Stimulated activated CD8-positive, alpha-beta memory T cell treated with anti-CD3 and anti-CD28 coated beads, Interleukin-15, amount 100 ng/mL, for 1 hour (primary cell): ENCODE results near the gene HIGD1B.
"Not testable (repeated sequence)": the region's sequence is repeated elsewhere in the genome, so short reads cannot be mapped to it uniquely, and the experiment has no call there.

Source experiments
- DNase-seq: peaks from one replicate; pipeline ENCODE4 v3.0.0-alpha.2; 2020; ENCODE audit warnings: low read depth

HIGD1B gene

GRCh38 chr17:44847586-44847985 is at the start of gene HIGD1B:
Gene HIGD1B (plus strand): TSS chr17:44847883. CDS start chr17:44848153, 270 bp downstream.
- no peak for DNase-seq

GRCh38 chr17:44798356-44798755 is 49.3 kb upstream of the HIGD1B start:
- no peak for DNase-seq

GRCh38 chr17:44801880-44802279 is 45.8 kb upstream of the HIGD1B start:
- DNase-seq, result no peak

GRCh38 chr17:44804302-44805089 is 43.2 kb upstream of the HIGD1B start:
- no peak for DNase-seq

GRCh38 chr17:44807093-44807816 is 40.4 kb upstream of the HIGD1B start:
- no peak for DNase-seq

- DNase-seq, result no peak
Observed at GRCh38 chr17:44807817-44808155, 39.9 kb upstream of the HIGD1B start.

GRCh38 chr17:44808156-44808555 is 39.5 kb upstream of the HIGD1B start:
- no peak for DNase-seq

GRCh38 chr17:44808656-44809388 is 38.9 kb upstream of the HIGD1B start:
- not testable (repeated sequence) for DNase-seq

- DNase-seq, result no peak
Observed at GRCh38 chr17:44812263-44812662, 35.4 kb upstream of the HIGD1B start.

GRCh38 chr17:44818508-44818907 is 29.2 kb upstream of the HIGD1B start:
- DNase-seq, result not testable (repeated sequence)

GRCh38 chr17:44820631-44821212 is 27.0 kb upstream of the HIGD1B start:
- DNase-seq, result no peak

- not testable (repeated sequence) for DNase-seq
Observed at GRCh38 chr17:44825236-44825635, 22.4 kb upstream of the HIGD1B start.

GRCh38 chr17:44826123-44826790 is 21.4 kb upstream of the HIGD1B start:
- DNase-seq, result no peak

- DNase-seq, result no peak
Observed at GRCh38 chr17:44827863-44828262, 19.8 kb upstream of the HIGD1B start.

GRCh38 chr17:44828919-44829522 is 18.7 kb upstream of the HIGD1B start:
- no peak for DNase-seq

- no peak for DNase-seq
Observed at GRCh38 chr17:44829523-44830358, 17.9 kb upstream of the HIGD1B start, which contains the start of gene GJC1. Gene GJC1 (minus strand): TSS chr17:44830287. CDS start chr17:44805817, 24,470 bp downstream.

- DNase-seq, result no peak
Observed at GRCh38 chr17:44830359-44831288, 17.1 kb upstream of the HIGD1B start.

GRCh38 chr17:44831371-44831770 is 16.3 kb upstream of the HIGD1B start:
- DNase-seq, result no peak

GRCh38 chr17:44832805-44833204 is 14.9 kb upstream of the HIGD1B start:
- no peak for DNase-seq
